HL-60 (cell line): ENCODE measurements around the gene DCUN1D3.

Experiments used
- CTCF ChIP-seq: IDR thresholded peaks from one replicate; pipeline ENCODE4 v1.5.1; 2011; ENCODE audit warnings: low read length, control low read depth, inconsistent platforms; ENCODE audit not compliant: insufficient read depth
- GABPA ChIP-seq: IDR thresholded peaks from 2 replicates; pipeline ENCODE4 v1.6.1; 2012; ENCODE audit warnings: low read depth
- POLR2AphosphoS5 ChIP-seq: IDR thresholded peaks from 2 replicates; pipeline ENCODE4 v1.6.1; 2012; ENCODE audit warnings: low read depth
- REST ChIP-seq: IDR thresholded peaks from 2 replicates; pipeline ENCODE4 v1.6.1; 2012; ENCODE audit warnings: low read depth; ENCODE audit not compliant: insufficient replicate concordance
- SPI1 ChIP-seq: IDR thresholded peaks from 2 replicates; pipeline ENCODE4 v1.6.1; 2012; ENCODE audit warnings: low read depth, mild to moderate bottlenecking, borderline replicate concordance

- TF ChIP-seq REST (no peak), CTCF (no peak), GABPA (no peak), POLR2AphosphoS5 (no peak), SPI1 (no peak)
These were observed 26.8 kb downstream of the DCUN1D3 start for GRCh38 chr16:20873331-20873730.
